HG03469 (cell line): Measurements from ENCODE around the gene ENTPD7.
"Not testable (repeated sequence)": the region's sequence is repeated elsewhere in the genome, so short reads cannot be mapped to it uniquely, and the experiment has no call there.

Experiments
- ATAC-seq: cut with Tn5 transposase; IDR thresholded peaks from one replicate; pipeline ENCODE4 v1.9.1; 2021; ENCODE audit warnings: mild to moderate bottlenecking, moderate library complexity, moderate number of reproducible peaks; ENCODE audit not compliant: unreplicated experiment

Gene ENTPD7

DNA sequence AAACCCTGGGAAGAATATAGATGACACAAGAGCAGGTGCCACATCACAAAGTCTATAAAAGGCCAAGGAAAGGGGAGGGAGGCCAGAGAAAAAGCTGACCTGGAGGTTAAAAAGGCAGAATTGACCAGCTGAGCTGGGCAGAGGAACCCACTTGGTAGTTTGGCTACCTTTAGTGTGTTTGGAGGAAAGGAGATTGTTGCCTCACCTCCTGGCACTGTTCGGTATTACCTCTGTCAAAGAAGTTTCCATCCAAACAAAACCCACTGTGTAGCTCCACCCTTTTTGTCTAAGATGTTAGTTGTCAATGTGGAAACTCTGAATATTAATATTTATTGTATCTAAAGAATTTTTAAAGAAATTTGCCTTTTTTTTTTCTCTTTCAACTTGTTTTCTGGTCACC is 23.4 kb downstream of the ENTPD7 start:
- ATAC-seq = no peak

DNA sequence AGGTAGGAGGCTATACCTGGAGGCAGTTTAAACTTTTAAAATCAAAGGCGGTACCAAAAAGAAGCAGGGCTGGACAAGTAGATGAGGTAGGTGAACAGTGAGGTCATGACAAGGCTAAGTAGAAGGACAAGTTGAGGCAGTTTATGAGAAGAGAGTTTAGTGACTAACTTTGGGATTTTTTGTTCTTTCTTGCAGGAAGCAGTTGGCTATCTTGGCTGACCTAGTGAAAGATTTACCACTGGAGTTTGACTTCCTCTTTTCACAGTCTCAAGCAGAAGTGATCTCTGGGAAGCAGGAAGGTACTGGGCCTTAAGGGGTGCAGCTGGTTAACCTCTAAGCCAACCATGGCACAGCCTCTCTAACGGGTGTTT is 26.3 kb downstream of the ENTPD7 start:
- peak; percentile 86 for ATAC-seq

DNA sequence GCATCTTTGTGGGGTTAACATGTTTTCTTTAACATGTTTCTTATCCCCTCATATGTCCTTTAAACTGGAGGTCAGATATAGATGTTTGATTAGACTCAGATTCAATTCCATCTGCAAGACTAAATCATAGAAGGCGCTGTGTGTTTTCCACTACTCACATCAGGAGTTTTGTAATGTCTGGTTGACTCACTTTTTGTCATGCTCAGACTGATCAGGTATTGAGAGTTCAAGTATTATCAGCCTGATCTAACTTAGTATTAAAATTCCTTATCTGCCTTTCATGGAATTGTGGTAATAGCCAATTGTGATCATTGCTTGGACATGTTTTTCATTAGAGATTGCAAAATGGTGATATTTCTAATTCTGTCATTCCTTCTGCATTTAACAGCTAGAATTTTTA is 30.2 kb downstream of the ENTPD7 start:
- ATAC-seq = no peak

DNA sequence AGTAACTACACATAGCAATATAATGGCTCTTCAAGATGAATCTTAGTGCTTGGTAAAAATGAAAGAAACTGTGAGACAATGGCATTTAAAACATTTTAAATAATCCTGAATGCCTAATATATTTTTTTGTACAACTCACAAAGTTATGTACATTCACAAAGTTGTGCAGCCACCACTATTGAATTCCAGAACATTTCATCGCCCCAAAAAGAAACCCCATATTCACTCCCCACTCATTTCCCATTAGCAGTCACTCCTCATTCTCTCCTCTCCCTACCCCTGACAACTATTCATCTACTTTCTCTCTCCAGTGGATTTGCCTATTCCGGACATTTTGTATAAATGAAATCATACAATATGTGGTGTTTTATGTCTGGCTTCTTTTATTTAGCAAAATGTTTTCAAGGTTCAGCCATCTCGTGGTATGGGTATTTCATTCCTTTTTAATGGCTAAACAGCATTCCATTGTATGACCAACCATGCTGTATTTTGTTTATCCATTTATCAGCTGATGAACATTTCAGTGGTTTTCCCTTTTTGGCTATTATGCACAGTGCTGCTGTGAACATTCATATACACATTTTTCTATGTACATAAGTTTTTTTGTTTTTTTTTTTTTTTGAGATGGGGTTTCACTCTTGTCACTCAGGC is 34.7 kb downstream of the ENTPD7 start:
- no peak for ATAC-seq

DNA sequence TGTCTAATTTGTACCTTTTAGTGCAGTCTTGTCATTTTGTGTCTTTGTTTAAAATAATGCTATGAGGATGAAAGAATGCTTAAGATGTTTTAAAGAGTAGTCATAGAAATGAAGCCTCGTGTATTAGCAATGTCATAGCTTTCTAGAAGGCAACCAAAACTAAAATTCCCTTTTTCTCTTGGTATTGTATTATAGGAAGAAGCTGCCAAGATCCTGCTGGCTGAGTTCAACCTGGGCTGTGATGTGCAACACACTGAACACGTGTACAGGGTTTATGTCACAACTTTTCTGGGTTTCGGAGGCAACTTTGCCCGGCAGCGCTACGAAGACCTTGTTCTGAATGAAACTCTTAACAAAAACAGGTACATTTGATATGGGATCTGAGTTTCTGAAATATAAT is 36.5 kb downstream of the ENTPD7 start:
- no peak for ATAC-seq

DNA sequence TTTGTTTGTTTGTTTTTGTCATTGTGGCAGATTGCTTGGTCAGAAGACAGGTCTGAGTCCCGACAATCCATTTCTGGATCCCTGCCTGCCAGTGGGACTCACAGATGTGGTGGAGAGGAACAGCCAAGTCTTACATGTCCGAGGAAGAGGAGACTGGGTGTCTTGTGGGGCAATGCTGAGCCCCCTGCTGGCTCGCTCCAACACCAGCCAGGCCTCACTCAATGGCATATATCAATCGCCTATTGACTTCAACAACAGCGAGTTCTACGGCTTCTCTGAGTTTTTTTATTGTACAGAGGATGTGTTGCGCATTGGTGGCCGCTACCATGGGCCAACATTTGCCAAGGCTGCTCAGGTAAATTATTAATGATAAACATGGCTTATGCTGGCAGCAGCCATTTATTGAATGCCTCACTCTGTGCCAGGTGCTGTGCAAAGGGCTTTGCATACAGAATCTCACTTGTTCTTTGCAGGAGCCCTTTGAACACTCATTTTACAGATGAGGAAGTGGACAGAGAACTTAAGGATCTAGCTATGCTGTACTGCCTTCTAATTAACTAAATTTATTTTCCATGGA is 39.3 kb downstream of the ENTPD7 start:
- no peak for ATAC-seq

DNA sequence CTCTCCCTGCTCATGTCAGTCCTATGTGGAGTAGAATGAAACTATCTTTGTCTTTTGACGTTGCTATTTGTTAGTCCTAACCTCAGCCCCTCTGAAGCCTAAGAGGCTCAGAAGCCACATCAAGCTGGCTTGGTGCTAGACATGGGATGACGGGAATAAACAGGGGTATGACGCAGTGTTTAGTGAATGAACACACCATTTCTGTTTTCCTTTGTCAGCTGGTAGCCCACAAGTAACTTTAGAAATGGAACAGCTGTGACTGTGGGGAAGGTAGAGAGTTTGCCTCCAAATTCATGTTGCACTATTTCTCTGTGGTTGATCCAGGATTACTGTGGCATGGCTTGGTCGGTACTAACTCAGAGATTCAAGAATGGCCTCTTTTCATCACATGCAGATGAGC is 41.3 kb downstream of the ENTPD7 start:
- no peak for ATAC-seq

DNA sequence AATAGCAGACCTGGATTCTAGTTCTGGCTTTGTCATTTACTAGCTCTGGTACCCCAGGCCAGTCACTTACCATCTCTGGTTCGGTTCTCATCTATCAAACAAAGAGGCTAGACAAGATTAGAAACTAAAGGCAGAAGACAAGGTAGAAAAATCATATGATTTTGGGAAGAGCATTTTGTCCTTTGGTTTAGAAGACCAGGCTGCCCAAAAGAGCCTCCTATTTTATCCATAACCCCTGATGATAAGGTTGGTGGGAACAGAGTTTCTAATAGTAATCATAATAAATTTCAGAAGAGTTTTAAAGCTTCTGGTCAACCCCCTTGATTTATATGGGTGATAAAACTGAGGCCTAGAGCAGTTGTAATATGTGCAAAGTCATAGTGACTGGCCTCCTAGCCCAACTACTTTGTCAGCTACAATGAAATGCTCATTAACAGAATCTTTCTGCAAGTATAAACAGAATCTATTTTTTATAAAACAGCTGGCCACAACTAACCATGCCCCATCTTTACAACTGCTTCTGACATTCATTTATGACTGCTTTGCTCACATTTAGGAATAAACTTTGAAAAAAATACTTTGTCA is 49.2 kb downstream of the ENTPD7 start:
- ATAC-seq = no peak

DNA sequence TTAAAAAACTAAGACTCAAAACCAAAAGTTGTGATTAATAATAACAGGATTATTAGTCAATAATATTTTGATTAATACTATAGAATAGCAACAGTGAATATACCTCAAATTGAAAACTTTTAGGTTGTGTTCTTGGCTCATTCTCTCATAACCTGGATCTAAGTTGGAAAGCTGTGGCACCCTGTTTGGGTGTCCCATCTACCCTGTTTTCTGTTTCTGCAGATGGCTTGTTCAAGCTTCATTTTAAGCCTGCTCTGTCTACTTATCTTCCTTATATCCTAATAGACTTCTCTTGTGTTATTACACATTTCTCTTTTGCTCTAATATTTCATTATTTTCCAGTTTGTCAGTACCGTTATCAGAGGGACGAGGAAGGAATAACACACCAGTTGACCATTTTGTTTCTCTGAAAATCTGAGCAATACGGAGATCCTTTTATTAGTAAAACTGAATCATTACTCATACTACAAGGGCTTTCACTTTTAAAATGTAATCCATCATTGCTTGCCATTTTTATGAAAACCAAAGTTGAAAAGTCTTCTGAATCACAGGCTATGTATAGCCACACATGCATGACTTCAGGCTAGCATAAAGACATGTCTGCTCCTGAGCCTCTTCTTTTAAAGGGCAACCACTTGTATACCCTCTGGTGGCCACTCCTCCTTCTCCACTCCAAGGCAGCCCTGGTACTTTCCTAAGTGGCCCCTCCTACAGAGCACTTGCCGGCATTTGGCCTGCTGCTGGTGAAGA is 50.3 kb downstream of the ENTPD7 start:
- no peak for ATAC-seq

DNA sequence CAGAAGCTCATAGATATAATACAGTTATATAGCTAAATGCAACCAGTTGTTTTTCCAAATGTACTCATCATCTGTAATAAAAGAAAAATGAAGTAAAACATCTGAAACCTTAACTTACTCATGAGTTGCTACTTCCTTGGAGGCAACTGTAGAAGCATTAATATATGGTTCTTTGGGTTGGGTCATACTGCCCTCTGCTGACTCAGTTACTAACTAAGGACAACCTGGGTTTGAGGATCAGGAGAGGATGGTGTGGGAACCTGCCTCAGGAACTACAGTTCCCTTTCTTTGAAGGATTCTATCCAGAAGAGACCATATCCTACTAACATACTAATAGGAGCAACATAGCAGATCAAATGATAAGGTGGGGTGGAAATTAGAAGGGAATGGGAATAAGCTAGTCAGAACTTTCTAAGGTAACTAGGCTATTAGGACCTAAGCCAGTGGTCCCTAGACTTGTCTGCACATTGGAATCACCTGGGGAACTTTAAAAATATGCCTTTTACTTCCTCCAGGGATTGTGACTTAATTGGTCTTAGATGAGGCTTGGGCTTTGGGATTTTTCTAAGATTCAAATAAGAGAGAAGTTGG is 51.9 kb downstream of the ENTPD7 start:
- no peak for ATAC-seq

DNA sequence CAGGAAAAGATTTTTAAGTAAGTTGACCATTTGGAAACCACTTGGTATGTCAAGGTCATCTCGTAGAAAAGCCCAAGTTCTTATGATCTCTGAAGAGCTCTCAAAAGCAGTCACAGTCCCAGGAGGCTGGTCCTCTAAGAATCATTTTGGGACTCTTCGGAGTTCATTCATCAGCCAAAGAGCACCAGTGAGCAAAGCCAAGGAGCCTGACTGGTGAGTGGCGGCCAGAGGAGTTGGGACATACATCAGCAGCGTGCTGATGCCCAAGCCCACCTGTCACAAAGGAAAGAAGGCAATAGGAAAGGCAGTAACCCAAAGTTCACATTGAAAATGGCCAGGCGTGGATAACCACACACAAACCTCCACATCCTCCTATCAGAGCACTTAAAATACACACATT is 55.1 kb downstream of the ENTPD7 start:
- ATAC-seq = no peak

DNA sequence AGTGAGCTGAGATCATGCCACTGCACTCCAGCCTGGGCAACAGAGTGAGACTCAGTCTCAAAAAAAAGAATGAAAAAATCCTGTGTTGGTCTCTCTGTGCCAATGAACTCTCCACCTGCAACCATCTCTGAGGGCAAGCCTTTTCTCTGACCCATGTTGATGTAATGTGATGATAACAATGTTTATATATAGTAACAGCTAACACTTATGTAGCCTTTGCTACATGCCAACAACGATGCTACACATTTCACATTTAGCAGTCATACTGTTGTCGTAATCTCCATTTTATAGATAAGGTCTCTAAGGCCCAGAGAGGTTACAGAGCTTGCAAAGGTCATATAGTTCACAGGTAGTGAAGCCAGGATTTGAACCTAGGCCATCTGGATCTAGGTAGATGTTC is 61.1 kb downstream of the ENTPD7 start:
- no peak for ATAC-seq

DNA sequence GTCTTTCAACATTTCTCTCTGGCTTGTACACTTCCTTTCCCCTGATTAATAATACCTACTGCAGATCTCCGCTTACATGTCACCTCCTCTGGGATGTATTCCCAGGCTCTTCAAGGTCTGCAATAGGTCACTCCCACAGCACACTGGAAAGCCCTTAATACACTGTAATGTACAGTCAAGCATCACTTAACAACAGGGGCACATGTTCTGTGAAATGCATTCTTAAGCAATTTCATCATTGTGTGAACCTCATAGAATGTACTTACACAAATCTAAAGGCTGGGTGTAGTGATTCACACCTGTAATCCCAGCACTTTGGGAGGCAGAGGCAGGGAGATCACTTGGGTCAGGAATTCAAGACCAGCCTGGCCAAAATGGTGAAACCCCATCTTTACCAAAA is 70.7 kb downstream of the ENTPD7 start:
- ATAC-seq = no peak

DNA sequence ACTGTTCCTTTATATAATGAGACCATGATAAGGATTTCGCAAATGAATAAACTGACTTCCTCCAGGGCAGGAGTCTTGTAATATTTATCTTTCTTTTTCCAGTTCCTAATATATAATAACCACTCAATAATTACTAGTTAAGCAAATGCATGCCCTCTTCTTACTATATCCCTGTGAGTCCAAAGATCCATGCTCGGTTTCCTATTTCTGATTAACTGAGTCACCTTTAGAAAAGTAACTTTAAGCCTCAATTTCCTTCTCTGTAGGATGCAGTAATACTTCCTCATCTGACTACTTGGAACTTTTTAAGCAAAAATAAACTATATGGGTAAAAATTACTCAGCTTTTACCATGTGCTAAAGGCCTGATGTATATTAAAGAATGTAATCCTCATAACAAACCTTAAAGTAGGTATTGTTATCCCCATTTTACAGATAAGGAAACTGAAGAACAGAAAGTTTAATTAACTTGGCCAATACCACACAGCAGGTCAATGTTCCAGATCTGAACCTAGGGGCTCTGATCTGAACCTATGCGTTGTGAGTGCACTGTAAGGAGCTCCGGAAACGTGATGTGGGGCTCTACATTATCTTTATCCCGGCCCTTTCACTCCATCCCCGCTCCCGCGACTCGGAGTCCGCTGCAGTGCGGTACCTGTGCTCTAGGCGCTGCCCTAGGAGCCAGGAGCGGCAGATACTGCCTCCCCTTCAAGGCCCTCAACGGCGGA is 72.2 kb downstream of the ENTPD7 start:
- ATAC-seq = peak; percentile 13

DNA sequence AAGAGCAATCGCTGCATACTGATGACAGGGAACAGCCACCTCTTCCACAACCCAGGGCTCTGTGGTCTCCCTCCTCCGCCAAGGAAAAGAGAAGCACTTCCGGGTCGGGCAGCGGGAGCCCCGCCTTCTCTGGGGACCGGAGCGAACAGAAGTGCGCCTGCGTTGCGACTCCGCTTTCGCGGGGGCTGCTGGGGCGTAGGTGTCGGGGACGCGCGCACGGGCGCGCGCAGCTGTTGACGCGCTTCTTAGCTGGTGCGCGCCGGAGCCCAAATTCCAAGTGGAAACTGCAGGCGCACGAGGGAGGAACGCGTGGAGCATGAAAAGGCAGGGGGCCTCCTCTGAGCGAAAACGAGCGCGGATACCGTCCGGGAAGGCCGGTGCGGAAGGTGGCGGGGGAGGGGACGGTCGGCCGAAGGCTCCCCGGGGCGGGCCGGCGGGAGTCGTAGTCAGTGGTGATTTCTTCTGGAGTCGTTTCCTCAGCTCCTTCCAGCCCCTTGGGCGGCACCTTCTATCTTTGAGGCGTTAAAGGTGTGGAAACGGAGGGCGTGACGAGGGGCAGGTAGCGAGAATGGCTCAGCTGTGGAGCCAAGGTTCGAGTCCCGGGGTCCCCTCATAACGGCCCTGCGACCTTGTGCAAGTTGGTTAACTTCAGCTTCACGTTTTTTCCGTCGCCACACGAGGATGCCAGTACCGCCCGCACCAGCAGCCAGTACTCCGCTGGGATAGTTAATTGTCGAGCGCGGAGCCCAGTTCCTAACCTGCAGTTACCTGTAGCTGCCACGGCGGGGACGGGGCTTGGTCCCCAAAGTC is 72.9 kb downstream of the ENTPD7 start, which contains the start of the genes COX15 and CUTC:
TSS of gene COX15 (minus strand) at position 95 of the 810 bp plus-strand sequence. CDS start at position 17, 78 bp downstream.
TSS of gene CUTC (plus strand) at position 202 of the 810 bp plus-strand sequence. CDS start at position 317, 115 bp downstream.
- ATAC-seq = peak; percentile 72

DNA sequence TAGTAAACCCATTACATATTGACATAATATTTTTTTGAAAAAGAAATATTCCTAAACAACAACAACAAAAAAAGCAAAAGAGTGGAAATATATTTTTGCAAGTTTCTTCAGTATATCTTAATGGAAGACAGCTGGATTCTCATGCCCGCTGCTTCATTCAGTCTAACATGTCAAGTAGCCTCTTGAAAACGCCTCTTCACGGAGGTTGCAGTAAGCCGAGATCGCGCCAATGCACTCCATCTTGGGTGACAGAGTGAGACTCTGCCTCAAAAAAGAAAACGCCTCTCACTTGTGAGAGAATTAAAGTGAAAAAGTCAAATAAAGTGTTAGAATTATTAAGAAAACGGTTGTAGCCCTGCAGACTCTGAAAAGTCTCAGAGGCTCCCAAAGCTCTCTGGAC is 74.1 kb downstream of the ENTPD7 start:
- ATAC-seq = no peak

DNA sequence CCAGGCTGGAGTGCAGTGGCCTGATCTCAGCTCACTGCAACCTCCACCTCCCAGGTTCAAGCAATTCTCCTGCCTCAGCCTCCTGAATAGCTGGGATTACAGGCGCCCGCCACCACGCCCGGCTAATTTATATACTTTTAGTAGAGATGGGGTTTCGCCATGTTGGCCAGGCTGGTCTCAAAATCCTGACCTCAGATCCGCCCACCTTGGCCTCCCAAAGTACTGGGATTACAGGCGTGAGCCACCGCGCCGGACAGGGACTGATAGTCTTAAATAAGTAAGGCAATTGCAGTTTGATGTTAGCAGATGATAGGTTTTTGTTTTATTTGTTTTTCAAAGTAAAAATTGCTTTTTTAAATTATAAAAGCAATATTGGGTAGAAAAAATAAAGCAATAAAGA is 74.8 kb downstream of the ENTPD7 start:
- not testable (repeated sequence) for ATAC-seq

DNA sequence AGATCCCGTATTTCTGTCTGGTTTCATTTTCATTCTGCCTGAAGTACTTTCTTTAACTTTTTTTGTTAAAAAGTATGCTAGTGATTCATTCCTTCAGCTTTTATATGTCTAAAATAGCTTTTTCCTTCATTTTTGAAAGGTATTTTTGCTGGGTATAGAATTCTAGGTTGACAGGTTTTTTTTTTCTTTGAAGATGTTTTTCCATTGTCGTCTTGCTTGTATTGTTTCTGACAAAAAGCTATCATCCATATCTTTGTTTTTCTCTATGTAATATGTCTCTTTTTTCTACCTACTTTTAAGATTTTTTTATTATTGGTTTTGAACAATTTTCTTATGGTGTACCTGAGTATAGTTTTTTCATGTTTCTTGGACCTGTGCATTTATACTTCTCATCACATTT is 81.0 kb downstream of the ENTPD7 start:
- no peak for ATAC-seq

DNA sequence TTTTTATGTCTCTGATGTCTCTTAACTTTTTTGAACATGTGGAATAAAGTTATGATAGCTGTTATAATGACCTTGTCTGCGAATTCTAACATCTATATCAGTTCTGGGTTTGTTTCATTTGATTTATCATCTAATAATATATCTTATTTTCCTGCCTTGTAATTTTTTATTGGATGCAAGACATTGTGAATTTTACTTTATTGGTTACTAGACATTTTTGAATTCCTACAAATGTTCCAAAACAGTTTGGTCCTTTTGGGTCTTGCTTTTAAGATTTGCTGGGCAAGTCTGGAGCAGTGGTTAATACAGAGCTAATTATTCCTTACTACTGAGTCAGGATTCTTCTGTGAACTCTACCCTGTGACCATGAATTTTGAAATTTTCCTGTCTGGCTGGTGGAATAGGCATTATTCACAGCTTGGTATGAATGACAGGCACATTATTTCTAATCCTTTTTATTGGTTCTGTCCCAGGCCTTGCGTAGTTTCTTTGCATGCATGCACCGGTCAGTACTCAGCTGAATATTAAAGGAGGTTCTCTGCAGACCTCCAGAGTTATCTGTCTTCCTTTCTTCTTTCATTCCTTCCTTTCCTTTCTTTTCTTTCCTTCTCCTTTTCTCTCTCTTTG is 81.7 kb downstream of the ENTPD7 start:
- no peak for ATAC-seq
